Posterior vena cava (tissue), 2 donors: Measurements from ENCODE around the gene SUFU. TPM values are rescaled to one million over a fixed set of nuclear protein-coding genes. Genes with fewer than 3 reads are reported as not detected.

Experiments used
- DNase-seq: peaks from one replicate; pipeline ENCODE4 v3.0.0-alpha.2; 2020; ENCODE audit warnings: low spot score
- intact Hi-C, 2 donors: fragments of 100-400 bp; cut with DNase I; formaldehyde crosslinking; loops; one replicate each; pipeline versions ENCODE4 v1.14.1 to v1.14.2; 2022 to 2023
- total RNA-seq, 2 donors: library from RNA; stranded (reverse); fragmentation: NEBNext Ultra II Directional; extraction: Animal tissue kit (Norgen Biotek cat#: 25700); gene quantifications; one replicate each; pipeline ENCODE4 v1.2.1, GENCODE V29; 2021
- donor health status: DM: yes; HTN: yes; CAD: no.
- donor health status: DM: yes; HTN: yes; CAD: no.

SUFU gene
- total RNA-seq, 2 donors from 2014 or later = 10.4 to 11.3 TPM

DNA sequence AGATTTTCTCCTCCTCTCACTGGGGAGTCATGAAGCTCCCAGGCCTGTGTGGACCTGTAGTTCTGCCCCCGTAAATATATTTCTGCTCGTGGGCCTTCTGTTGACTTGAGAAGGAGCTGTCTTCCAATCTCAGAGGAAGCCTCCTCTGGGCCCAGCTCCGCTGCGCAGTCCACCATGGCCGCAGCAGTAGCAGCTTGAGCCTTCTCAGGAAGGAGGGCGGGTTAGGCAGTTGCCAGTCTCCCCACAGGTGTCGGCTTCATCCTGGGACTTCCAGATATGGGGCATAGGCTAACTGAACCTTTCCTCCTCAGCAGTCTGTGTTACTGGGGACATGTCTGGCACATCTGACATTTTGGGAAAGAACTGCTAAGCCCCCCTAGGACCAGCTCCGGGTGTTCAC lies 77.6 kb downstream of the SUFU start:
- intact Hi-C loops = loop anchor here (5.0 kb wide), 1 partner anchor 74 kb away; no protein-coding TSS in a partner anchor
- DNase-seq = peak; percentile 75

- intact Hi-C loops = loop anchor here (5.0 kb wide), 1 partner anchor 75 kb away; no protein-coding TSS in a partner anchor
- peak; percentile 51 for DNase-seq
These were observed 78.3 kb downstream of the SUFU start for GRCh38 chr10:102581981-102582580.

DNA sequence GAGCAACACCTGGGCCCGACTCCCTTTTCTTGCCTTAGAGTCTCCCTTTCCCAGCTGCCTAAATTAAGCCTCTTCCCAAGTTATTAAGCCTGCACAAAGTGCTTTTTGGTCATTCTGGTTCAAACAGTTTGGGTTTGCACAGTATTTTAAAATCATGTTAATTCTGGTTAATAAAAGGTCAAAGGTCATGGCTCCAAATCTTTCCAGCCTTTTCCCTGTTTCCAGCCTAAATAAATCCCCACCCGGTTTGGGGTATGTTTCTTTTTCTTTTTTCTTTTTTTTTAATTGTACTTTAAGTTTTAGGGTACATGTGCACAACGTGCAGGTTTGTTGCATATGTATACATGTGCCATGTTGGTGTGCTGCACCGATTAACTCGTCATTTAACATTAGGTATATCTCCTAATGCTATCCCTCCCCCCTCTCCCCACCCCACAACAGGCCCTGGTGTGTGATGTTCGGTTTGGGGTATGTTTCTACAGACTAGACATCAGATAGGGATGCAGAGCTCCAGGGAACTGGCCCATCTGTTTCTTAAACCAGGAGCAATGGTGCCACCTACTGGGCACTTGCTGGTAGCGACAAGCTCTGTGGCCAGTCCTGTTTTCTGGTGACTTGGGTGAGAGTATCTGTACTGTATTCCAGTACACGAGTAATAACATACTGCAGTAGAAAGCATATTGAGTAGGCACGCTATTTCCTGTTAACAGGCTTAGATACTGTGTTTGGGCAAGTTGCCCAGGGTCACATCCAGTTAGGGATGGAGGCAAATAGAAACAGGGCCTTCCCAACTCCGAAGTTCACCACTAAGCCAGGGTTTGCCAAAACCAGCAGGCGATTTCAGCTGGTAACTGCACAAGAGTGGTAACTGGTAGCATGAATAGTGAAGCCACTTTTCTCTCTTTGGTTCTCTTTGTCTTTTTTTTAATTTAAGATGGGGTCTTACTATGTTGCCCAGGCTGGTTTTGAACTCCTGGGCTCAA lies 80.0 kb downstream of the SUFU start:
- DNase-seq = peak; percentile 95
- intact Hi-C loops = loop anchor here (5.0 kb wide), 1 partner anchor 76 kb away; no protein-coding TSS in a partner anchor

DNA sequence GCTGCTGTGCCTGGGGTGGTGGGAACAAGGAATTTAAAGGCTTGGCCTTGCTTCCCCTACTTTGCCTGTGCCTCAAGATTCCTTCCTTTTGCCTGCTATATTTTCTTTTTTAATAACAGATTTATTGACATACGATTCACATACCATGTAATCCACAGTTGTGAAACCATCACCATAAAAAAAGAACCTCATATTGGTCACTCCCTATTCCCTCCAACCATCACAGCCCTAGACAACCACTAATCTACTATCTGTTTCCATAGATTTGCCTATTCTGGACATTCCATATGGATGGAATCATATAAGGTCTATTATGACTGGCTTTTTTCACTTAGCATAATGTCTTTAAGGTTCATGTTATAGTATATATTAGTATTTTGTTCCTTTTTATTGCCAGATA lies 81.3 kb downstream of the SUFU start:
- DNase-seq = no peak
- intact Hi-C loops = no loop called here

- intact Hi-C loops = no loop called here
- DNase-seq = no peak
These were observed 83.1 kb downstream of the SUFU start for GRCh38 chr10:102586858-102587257.

DNA sequence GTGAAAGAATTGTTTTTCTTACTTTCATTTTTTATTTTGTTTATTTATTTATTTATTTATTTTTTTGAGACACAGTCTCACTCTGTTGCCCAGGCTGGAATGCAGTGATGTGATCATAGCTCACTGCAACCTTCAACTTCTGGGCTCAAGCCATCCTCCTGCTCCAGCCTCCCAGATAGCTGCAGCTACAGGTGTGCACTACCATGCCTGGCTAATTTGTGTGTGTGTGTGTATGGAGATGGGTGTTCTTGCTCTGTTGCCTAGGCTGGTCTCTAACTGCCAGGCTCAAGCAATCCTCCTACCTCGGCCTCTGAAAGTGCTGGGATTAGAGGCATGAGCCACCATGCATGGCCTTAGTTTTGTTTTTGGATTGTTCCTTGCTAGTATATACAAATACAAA lies 85.1 kb downstream of the SUFU start:
- intact Hi-C loops = no loop called here
- DNase-seq = no peak

GRCh38 chr10:102593074-102593803 lies 89.5 kb downstream of the SUFU start:
- no peak for DNase-seq
- intact Hi-C loops = no loop called here

GRCh38 chr10:102593804-102594079 lies 90.0 kb downstream of the SUFU start:
- no peak for DNase-seq
- intact Hi-C loops = no loop called here

- intact Hi-C loops = no loop called here
- no peak for DNase-seq
These were observed 91.5 kb downstream of the SUFU start for GRCh38 chr10:102595293-102595692.

DNA sequence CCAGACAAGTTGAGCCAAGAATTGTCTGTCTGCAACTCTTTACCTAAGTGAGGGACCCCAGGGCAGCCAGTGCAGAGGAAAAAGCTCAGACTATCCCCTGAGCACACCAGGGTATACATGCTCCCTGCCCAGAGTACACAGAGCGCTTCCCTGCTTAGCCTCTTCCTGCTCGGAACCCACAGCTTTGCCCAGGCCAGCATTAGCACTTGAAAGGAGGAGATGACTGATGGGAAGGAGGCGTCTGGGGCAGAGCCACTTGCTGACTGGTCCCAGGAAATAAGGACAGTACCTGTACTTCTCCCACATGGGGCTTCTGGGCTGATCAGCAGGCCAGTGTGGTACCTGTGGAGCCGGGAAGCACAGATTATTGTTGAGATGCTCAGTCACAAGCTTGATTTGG lies 92.1 kb downstream of the SUFU start:
- intact Hi-C loops = no loop called here
- DNase-seq = no peak

DNA sequence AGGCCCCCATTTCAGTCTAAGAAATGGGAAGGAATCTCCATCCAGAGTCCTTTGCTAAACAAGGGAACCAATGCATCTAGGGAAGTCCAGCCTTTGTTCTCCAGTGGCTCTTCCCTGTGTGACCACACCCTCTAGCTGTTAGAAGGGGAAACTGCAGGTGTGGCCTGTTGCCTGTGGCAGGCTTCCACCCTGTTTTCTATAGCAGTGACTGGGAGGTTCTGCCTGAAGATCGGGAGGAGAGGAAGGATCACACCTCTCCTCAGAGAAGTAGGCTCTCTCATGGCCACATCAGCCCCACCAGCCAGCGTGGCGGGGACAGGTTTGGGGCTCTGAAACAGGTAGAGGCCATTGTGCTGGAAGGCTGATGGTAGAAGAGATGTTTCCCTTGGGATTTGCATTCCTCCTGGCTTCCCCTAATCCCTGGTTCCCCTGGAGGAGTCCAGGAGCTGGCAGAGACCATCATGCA lies 92.8 kb downstream of the SUFU start:
- intact Hi-C loops = no loop called here
- DNase-seq = no peak

- peak; percentile 85 for DNase-seq
- intact Hi-C loops = no loop called here
These were observed 93.6 kb downstream of the SUFU start for GRCh38 chr10:102597131-102597991.

GRCh38 chr10:102598243-102598642 lies 94.5 kb downstream of the SUFU start:
- no peak for DNase-seq
- intact Hi-C loops = no loop called here

- intact Hi-C loops = no loop called here
- DNase-seq = no peak
These were observed 96.0 kb downstream of the SUFU start for GRCh38 chr10:102599565-102600327.

GRCh38 chr10:102600816-102601215 lies 97.0 kb downstream of the SUFU start:
- intact Hi-C loops = no loop called here
- DNase-seq = no peak

DNA sequence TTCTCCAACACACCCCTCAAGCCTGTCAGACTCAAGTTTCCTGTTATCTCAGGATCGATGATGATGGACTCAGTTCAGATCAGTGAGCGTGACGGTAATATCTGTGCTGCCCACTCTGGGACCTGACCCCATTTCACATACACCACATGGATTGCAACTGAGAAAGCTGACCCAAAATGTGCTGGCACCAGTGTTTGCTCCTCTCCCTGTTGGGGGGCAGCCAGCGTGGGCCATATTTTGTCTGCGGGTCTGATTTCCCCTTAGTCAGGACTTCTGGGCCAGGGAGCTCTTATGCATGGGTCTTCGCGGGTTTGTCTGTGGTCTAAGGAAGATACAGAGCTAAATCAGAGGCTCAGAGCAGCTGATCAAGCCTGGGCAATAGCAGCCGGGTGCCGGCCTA lies 97.9 kb downstream of the SUFU start:
- no peak for DNase-seq
- intact Hi-C loops = no loop called here

DNA sequence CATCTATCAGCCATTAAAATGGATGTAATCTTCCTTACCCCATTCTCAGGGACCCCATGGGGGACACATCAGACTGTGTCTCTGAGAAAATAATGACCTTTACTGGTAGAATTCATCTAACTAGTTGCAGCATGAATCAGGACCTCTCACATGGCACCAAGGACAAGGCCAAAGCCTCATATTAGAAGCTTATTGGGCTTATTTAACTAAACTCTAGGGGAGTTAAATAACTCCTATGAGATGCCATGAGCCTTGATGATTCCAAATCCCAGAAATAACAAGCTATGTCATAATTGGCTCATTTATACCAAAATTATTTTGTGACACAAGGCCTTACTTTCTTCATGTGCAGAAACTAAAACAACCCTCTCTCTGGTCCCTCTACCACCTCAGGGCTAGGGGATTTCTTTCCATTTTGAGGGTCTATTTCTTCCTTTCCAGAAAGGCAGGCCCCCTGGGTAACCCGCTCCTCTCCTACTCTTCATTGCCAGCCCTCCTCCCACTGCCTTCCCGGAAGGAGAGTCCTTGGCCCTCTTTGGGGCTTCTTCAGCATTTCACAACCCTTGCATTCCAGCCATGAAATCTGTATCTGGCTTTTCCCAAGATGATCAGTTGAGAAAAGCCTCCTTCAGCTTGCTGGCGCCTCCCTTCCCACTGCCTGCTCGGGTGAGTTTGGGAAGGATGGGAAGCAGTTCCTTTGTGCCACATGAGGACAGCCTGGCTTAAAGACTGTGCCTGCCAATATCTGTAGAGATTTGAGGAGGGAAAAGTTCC lies 98.7 kb downstream of the SUFU start:
- peak; percentile 86 for DNase-seq
- intact Hi-C loops = no loop called here

GRCh38 chr10:102603946-102604345 lies 100.2 kb downstream of the SUFU start:
- DNase-seq = no peak
- intact Hi-C loops = no loop called here
